Stimulated activated CD4-positive, alpha-beta T cell treated with anti-CD3 and anti-CD28 coated beads, Interleukin-1b, Interleukin-23, amount 100 ng/mL, for 24 hours (primary cell): ENCODE measurements around the gene AZU1.
"Not testable (repeated sequence)": the region's sequence is repeated elsewhere in the genome, so short reads cannot be mapped to it uniquely, and the experiment has no call there.

ENCODE experiments used
- DNase-seq, 4 experiments: peaks; one replicate each; pipeline ENCODE4 v3.0.0-alpha.2; 2020; ENCODE audit warnings: low read depth in 4 of 4, low spot score in 1 of 4

The AZU1 gene

DNA sequence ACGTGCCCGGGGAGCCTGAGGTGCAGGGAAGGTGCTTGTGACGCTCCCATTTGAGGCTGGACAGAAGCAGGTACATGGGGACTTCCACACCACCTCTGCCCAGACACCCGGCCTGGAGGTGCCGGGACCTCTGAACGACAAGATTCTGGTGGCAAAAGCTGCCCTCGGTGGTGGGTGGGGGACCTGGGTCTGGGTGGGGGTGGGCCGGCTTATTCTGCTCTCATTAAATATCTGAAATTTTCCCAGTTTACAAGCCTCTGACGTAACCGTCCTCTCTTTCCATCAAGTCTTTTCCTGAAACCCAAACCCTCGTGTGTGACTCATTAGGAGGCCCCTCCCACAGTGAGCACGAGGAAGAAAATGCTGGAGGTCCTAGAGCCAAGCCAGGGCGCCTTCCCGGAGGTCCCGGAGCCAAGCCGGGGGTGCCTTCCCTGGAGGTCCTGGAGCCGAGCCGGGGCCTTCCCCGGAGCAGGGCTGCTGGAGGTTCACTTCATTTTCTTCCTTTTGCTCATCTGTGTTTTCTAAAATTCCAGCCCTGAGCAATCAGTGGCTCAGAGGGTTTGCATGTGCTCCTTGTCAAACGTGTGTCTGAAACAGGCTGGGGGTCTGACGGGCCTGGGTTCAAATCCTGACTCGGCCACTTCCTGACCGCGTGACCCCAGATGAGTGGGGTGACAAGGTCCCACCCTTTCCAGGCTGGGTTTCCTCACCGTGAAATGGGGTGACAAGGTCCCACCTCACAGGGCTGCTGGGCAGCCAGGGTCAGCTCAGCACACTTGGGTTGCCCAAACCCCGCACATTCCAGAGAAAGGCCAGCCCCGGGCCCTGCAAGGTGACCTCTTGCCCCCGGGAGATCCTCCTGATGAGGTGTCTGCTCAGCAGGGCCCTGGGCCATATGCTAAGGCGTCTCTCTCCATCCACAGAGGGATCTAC, 41.9 kb downstream of the AZU1 start:
- no peak for DNase-seq

DNA sequence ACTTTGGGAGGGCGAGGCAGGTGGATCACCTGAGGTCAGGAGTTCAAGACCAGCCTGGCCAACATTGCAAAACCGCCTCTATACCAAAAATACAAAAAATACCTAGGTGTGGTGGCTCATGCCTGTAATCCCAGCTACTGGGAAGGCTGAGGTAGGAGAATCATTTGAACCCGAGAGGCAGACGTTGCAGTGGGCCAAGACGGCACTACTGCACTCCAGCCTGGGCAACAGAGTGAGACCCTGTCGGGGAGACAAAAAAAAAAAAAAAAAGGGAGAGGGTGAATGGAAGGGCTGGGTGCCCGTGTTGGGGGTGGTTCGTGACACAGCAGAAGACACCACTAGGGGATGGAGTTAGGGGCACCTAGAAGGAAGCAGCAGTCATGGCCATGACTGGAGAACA, 42.7 kb downstream of the AZU1 start:
- no peak for DNase-seq

DNA sequence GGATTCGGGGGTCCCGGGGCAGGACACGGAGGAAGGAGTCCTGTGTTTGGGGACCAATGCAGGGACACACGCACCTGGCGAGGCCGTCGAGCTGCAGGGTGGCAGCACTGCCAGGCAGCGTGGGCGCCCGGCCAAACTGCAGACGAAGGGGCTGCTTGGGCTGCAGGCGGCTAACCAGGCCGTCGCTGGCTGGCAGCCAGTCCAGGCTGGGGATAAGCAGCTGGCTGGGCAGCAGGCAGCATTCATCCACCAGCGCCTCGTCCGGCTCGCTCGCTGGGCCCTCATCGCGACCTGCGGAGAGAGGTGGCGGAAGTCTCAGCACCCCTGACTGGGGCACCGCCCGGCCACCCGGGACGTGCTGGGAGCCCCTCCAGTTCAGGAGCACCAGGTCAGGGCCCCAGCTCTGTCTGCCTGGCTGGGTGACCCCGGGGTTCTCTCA, 43.3 kb downstream of the AZU1 start:
- no peak for DNase-seq

DNA sequence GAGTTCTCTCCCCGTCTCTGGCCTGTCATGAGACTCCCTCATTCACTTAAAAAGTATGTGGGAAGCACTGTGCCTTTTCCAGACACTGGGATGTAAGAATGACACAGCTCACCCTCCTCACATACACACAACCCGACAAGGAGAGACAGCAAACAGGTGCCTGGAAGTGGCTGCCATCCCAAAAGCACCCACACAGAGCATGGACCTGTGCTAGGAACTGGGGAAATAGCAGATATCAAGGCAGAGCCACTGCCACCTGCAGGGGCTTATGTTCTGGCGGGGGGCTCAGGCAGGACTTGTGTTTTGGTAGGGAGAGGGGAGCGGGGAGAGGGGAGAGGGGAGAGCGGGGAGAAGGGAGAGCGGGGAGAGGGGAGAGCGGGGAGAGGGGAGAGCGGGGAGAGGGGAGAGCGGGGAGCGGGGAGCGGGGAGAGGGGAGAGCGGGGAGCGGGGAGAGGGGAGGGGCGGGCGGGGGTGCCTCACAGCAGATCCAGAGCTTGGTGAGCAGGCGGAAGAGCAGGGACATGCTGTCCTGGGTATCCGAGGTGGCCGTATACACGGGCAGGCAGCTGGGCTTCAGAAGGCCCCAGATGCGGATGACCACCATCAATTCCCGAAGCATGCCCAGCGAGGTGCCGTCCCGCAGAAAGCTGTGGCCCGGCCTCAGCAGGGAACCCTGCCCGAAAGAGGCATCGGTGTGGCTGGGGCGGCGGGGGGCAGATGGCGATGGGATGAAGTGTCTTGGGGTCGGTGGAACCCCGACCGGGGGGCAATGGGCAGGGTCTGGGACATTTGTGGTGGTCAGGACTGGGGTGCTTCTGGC, 44.0 kb downstream of the AZU1 start:
- no peak for DNase-seq

DNA sequence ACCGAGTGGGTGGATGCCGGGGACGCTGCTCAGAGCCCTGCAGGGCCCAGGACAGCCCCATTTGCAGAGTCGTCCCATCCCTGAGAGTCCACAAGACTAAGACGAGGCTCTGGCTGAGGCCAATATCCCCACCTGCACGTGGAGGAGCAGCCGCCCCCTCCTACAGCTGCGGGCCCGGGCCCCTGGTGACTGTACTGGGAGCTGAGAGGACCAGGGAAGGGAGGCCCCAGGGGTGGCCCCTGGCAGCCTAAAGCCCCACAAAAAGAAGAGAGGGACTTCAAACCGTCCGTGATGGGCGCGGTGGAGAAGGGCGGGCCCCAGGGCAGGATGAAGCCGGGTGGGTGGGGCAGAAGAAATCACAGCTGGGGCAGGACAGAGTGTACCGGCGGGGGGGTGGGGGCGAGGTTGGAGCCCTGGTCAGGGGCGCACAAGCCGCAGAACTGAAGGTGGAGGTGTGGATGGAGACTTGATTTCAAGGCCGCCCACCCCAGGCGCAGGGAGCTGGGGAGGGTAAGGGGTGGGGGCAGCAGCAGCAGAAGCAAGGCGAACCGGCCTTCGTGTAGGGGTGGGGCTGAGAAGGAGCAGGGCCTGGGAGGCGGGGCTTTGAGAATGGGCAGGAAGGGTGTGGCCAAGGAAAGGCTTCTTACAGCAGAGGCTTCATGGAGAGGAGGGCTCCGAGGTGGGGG, 44.8 kb downstream of the AZU1 start:
- peak; percentile 38 to 76 (median 50) for DNase-seq

DNA sequence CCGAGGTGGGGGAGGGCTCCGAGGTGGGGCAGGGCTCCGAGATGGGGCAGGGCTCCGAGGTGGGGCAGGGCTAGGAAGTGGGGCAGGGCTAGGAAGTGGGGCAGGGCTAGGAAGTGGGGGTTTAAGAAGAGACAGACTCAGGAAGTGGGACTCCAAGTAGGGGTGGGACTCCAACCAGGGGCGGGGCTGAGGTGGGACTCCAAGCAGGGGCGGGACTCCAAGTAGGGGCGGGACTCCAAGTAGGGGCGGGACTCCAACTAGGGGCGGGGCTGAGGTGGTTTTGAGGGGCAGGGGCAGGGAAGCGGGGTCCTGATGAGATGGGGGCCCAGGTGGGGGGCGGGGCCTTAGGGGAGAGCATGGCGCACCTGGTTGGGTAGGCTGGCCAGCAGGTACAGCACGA, 45.4 kb downstream of the AZU1 start:
- DNase-seq, result peak in 3 of 4 experiments; percentile 23 to 48 (median 23)

DNA sequence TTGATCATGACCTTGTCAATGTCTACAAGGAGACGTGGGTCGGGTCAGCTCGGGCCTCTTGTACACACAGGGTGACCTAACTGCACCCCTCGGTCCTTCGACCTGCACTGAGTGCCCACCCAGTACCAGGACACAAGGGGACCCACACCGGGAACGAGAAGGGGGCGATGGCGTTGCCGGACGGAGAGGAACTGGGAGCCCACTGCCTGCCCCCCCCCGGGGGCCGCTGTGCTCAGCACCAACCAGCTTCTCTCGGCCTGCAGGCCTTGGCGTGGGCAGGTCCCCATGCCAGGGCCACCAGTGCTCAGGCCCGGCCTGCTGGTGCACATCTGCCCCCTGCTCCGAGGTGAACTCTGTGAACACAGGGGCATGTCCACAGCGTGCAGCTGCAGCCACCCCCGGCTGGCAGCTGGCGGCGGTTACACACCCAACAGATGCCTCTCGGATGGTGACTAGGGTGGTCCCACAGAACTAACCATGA, 46.0 kb downstream of the AZU1 start:
- no peak for DNase-seq

DNA sequence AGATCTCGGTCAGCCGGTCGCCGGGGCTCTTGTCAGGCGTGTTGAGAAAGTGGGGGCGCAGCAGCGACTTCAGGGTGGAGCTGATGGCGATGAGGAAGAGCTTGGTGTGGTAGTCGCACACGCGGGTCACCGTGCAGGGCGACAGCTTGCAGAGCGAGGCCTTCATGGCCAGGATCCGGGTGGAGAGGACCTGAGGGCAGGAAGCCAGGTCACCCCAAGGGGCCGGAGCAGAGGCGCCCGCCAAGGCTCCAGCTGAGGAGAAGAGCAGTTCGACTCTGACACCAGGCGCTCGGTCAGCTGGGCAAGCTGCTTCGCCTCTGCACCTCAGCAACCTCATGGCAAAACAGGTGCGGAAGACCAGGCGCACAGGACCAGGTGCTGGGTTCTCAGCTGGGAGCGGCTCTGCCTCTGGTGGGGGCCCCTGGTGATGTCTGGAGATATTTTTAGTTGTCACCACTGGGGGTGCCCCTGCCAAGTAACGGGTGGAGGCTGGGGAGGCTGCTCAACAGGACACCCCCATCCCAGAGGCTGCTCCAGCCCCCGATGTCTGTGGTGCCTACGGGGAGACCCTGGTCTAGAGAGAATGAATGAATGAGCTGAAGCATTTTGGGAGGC, 47.7 kb downstream of the AZU1 start:
- DNase-seq, result no peak

DNA sequence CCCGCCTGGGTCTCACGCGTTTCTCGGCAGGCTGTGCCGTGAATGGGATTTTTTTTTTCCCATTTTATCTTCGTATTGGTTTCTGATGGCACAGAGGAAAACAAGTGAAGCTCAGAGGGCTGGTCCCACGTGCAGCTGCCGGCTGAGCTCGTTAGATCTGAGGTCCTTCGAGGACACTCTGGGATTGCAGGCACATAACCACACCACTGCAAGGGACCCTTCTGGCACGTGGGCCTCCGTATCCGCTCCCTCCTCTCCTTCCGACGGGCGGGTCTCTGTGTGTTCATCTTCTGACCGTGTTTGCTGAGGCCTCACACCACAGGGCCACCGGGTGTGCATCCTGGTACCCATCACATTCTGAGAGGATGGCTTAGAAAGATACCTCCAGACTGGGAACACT, 48.5 kb downstream of the AZU1 start:
- no peak for DNase-seq

DNA sequence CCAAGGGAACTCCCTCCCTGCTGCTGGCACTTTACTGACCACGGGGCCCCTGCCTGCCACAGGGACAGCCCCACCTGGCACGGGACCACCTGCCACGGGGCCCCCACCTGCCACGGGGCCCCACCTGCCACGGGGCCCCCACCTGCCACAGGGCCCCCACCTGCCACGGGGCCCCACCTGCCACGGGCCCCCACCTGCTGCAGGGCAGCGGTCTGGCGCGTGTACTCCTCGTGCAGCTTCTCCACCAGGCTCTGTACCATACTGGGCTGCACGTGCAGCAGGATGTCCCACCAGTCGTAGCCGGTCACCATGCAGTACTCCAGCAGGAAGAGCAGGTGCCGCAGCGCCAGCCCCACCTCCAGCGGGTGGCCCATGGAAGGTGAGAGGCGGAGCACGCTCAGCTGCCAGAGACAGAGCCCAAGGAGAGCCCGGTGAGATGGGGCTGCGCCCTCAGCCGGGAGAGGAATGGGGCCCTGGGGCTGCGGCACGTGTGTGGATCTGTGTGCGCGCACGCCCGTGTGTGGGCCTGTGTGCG, 49.2 kb downstream of the AZU1 start:
- no peak for DNase-seq

DNA sequence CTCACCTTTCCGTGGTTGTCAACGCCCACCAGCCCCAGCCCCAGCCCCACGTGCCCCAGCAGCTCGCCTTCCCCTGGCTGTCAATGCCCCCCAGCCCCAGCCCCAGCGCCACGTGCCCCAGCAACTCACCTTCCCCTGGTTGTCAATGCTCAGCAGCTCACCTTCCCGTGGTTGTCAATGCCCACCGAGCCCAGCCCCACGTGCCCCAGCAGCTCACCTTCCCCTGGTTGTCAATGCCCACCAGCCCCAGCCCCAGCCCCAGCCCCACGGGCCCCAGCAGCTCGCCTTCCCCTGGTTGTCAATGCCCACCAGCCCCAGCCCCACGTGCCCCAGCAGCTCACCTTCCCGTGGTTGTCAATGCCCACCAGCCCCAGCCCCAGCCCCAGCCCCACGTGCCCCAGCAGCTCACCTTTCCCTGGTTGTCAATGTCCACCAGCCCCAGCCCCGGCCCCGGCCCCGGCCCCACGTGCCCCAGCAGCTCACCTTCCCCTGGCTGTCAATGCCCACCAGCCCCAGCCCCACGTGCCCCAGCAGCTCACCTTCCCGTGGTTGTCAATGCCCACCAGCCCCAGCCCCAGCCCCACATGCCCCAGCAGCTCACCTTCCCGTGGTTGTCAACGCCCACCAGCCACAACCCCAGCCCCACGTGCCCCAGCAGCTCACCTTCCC, 50.5 kb downstream of the AZU1 start:
- DNase-seq, result not testable (repeated sequence)

DNA sequence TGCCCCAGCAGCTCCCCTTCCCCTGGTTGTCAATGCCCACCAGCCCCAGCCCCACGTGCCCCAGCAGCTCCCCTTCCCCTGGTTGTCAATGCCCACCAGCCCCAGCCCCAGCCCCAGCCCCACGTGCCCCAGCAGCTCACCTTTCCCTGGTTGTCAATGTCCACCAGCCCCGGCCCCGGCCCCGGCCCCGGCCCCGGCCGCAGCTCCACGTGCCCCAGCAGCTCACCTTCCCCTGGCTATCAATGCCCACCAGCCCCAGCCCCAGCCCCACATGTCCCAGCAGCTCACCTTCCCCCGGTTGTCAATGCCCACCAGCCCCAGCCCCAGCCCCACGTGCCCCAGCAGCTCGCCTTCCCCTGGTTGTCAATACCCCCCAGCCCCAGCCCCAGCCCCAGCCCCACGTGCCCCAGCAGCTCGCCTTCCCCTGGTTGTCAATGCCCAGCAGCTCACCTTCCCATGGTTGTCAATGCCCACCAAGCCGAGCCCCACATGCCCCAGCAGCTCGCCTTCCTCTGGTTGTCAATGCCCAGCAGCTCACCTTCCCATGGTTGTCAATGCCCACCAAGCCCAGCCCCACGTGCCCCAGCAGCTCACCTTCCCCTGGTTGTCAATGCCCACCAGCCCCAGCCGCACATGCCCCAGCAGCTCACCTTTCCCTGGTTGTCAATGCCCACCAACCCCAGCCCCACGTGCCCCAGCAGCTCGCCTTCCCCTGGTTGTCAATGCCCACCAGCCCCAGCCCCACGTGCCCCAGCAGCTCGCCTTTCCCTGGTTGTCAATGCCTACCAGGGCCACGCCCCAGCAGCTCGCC, 51.3 kb downstream of the AZU1 start:
- not testable (repeated sequence) for DNase-seq

DNA sequence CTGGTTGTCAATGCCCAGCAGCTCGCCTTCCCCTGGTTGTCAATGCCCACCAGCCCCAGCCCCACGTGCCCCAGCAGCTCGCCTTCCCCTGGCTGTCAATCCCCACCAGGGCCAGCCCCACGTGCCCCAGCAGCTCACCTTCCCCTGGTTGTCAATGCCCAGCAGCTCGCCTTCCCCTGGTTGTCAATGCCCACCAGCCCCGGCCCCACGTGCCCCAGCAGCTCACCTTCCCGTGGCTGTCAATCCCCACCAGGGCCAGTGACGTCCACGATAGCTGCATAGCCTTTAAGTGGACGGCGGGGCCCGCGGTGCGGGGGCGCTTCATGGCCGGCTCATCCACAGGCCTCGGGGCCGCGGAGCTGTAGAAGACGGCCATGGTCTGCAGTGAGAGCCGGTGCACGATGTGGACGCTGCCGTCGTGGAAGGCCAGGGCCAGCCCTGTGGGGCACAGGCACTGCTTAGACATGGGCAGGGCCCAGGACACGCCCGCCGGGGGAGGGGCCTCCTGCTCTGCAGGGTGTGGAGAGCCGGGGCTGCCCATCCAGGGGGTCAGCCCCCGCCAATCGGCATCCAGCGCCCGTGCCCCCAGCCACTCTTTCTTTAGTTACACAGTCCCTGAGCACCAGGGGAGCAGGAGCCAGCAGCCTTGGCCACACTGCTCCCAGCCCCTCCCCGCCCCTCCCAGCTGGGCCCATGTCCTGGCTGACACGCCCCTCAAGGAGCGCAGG, 52.2 kb downstream of the AZU1 start:
- DNase-seq, result no peak
